GM12878 (cell line): ENCODE measurements around the gene GRIK4. TPM values are rescaled to one million over a fixed set of nuclear protein-coding genes. Genes with fewer than 3 reads are reported as not detected.

Experiments used
- ATAC-seq: fragments of 200-7000 bp; cut with Tn5 transposase; 3 replicates; pipeline ENCODE4 v1.9.1; 2020; ENCODE audit warnings: mild to moderate bottlenecking, moderate library complexity
- BruUV-seq: library from RNA; stranded (reverse); fragments of 400-500 nt; replicated peaks from 2 replicates; lab custom pipeline; 2021; lab: Mats Ljungman, UMichigan
- CTCF ChIA-PET: fragments of 300-600 bp; sonication (Branson Sonifier 250); formaldehyde crosslinking; extraction: SDS; loops from one replicate; lab custom pipeline; 2021; ENCODE audit warnings: inconsistent platforms; lab: Yijun Ruan, JAX
- POLR2A ChIA-PET: fragments of 350-600 bp; formaldehyde crosslinking; extraction: SDS; loops from one replicate; lab custom pipeline; 2021; ENCODE audit warnings: inconsistent platforms; lab: Charles Lee
- RAD21 ChIA-PET: fragments of 300-600 bp; sonication (Branson Sonifier 250); formaldehyde crosslinking; loops from one replicate; lab custom pipeline; 2023; ENCODE audit warnings: antibody characterized with exemption; ENCODE audit not compliant: unreplicated experiment; lab: Charles Lee
- SMC1A ChIA-PET: fragments of 300-600 bp; sonication (Branson Sonifier 250); formaldehyde crosslinking; loops from one replicate; lab custom pipeline; 2023; ENCODE audit not compliant: unreplicated experiment, uncharacterized antibody; lab: Charles Lee
- DNase-seq: peaks from one replicate; pipeline ENCODE4 v3.0.0-alpha.2; 2011; ENCODE audit warnings: low read depth, low spot score
- FAIRE-seq: peaks from 3 replicates; lab custom pipeline; 2011; peaks lifted over from hg19 to GRCh38; lab: Jason Lieb, UNC
- H2AFZ ChIP-seq: 2 replicates; pipeline ENCODE4 v1.6.0; 2011; ENCODE audit warnings: low read depth, low read length, control low read depth; ENCODE audit not compliant: control insufficient read depth
- H3K27ac ChIP-seq: 2 replicates; pipeline ENCODE4 v1.5.1; 2011; ENCODE audit warnings: control low read depth; ENCODE audit not compliant: control insufficient read depth, insufficient read depth
- H3K27me3 ChIP-seq, 2 experiments: replicated peaks in 1 of 2; 2 replicates each; pipeline versions ENCODE4 v1.6.0 to v1.6.1; 2011; ENCODE audit warnings: low read length in 1 of 2; ENCODE audit not compliant: control insufficient read depth in 2 of 2, insufficient read depth in 2 of 2
- H3K36me3 ChIP-seq, 2 experiments: 2 replicates each; pipeline ENCODE4 v1.5.1; 2011; ENCODE audit warnings: low read length in 1 of 2; ENCODE audit not compliant: control insufficient read depth in 2 of 2, insufficient read depth in 2 of 2
- H3K4me1 ChIP-seq: 2 replicates; pipeline ENCODE4 v1.6.1; 2011; ENCODE audit warnings: mild to moderate bottlenecking, low read length, moderate library complexity, mixed read lengths; ENCODE audit not compliant: control insufficient read depth, insufficient read depth
- H3K4me2 ChIP-seq: 2 replicates; pipeline ENCODE4 v1.6.0; 2011; ENCODE audit warnings: control low read depth; ENCODE audit not compliant: control insufficient read depth, insufficient read depth
- H3K4me3 ChIP-seq: fragments of 200-600 bp; sonication (generic); 2 replicates; pipeline ENCODE4 v1.5.1; 2016
- H3K79me2 ChIP-seq: 2 replicates; pipeline ENCODE4 v1.6.0; 2011; ENCODE audit warnings: low read length; ENCODE audit not compliant: control insufficient read depth, insufficient read depth
- H3K9ac ChIP-seq: 2 replicates; pipeline ENCODE4 v1.8.0; 2011; ENCODE audit warnings: low read length, control low read depth, mixed read lengths; ENCODE audit not compliant: control insufficient read depth, insufficient read depth
- H3K9me3 ChIP-seq: replicated peaks from 3 replicates; pipeline ENCODE4 v1.5.1; 2011; ENCODE audit warnings: mild to moderate bottlenecking, low read length; ENCODE audit not compliant: control insufficient read depth, insufficient read depth
- H4K20me1 ChIP-seq: 2 replicates; pipeline ENCODE4 v1.6.0; 2011; ENCODE audit not compliant: control insufficient read depth, insufficient read depth
- ATF3 ChIP-seq: IDR thresholded peaks from 2 replicates; pipeline ENCODE4 v1.6.1; 2011; ENCODE audit warnings: low read depth, mild to moderate bottlenecking, low read length, moderate library complexity, borderline replicate concordance; ENCODE audit errors: extremely low read depth
- BMI1 ChIP-seq: fragments of 450-650 bp; IDR thresholded peaks from 2 replicates; pipeline ENCODE4 v1.6.1; 2016; ENCODE audit warnings: mild to moderate bottlenecking, moderate library complexity, borderline replicate concordance
- CBFB ChIP-seq: IDR thresholded peaks from 2 replicates; pipeline ENCODE4 v1.6.1; 2016; ENCODE audit warnings: antibody characterized with exemption, low read depth
- CHD1 ChIP-seq: IDR thresholded peaks from 2 replicates; pipeline ENCODE4 v1.6.1; 2012; ENCODE audit warnings: low read depth, low read length, improper control_type of control experiment
- CHD2 ChIP-seq: IDR thresholded peaks from 2 replicates; pipeline ENCODE4 v1.6.1; 2011; ENCODE audit warnings: low read depth, low read length, improper control_type of control experiment, borderline replicate concordance
- GABPA ChIP-seq: IDR thresholded peaks from 2 replicates; pipeline ENCODE4 v1.6.1; 2014; ENCODE audit warnings: antibody characterized with exemption, low read depth, mild to moderate bottlenecking, inconsistent platforms
- HDGF ChIP-seq: fragments of 450-650 bp; IDR thresholded peaks from 2 replicates; pipeline ENCODE4 v1.6.1; 2016; ENCODE audit warnings: antibody characterized with exemption
- IKZF1 ChIP-seq: fragments of 450-650 bp; conservative IDR thresholded peaks from 2 replicates; pipeline ENCODE4 v1.6.1; 2017; ENCODE audit warnings: antibody characterized with exemption, mild to moderate bottlenecking
- JUNB ChIP-seq: IDR thresholded peaks from 2 replicates; pipeline ENCODE4 v1.6.1; 2016; ENCODE audit warnings: antibody characterized with exemption, mild to moderate bottlenecking
- KLF5 ChIP-seq: fragments of 450-650 bp; IDR thresholded peaks from 2 replicates; pipeline ENCODE4 v1.6.1; 2014; ENCODE audit warnings: mild to moderate bottlenecking; ENCODE audit not compliant: partially characterized antibody
- RBBP5 ChIP-seq: fragments of 200-600 bp; sonication (generic); conservative IDR thresholded peaks from 2 replicates; pipeline ENCODE4 v1.6.1; 2016
- SPI1 ChIP-seq: IDR thresholded peaks from 2 replicates; pipeline ENCODE4 v1.6.1; 2011; ENCODE audit warnings: low read depth, mild to moderate bottlenecking, low read length, moderate library complexity, borderline replicate concordance; ENCODE audit not compliant: insufficient read depth
- SREBF2 ChIP-seq: IDR thresholded peaks from 2 replicates; pipeline ENCODE4 v1.6.1; 2012; ENCODE audit warnings: mild to moderate bottlenecking, low read length
- TBL1XR1 ChIP-seq: IDR thresholded peaks from 2 replicates; pipeline ENCODE4 v1.6.1; 2012; ENCODE audit warnings: low read depth, low read length, improper control_type of control experiment
- USF1 ChIP-seq: IDR thresholded peaks from 2 replicates; pipeline ENCODE4 v1.6.1; 2011; ENCODE audit warnings: borderline replicate concordance, low read depth, mild to moderate bottlenecking, moderate library complexity, mixed read lengths, low read length; ENCODE audit not compliant: insufficient read depth; ENCODE audit errors: extremely low read length
- YBX1 ChIP-seq: fragments of 450-650 bp; IDR thresholded peaks from 2 replicates; pipeline ENCODE4 v1.6.1; 2016; ENCODE audit warnings: antibody characterized with exemption
- ZNF207 ChIP-seq: fragments of 450-650 bp; IDR thresholded peaks from 2 replicates; pipeline ENCODE4 v1.6.1; 2014; ENCODE audit warnings: antibody characterized with exemption, mild to moderate bottlenecking, borderline replicate concordance
- ZSCAN29 ChIP-seq: fragments of 450-650 bp; IDR thresholded peaks from 2 replicates; pipeline ENCODE4 v1.6.1; 2017; ENCODE audit warnings: mild to moderate bottlenecking, moderate library complexity
- WGBS: methylation state at CpG from one replicate; pipeline ENCODE4 v1.1.6; 2016; ENCODE audit warnings: low lambda C conversion rate; ENCODE audit not compliant: insufficient replicate concordance, insufficient coverage; ENCODE audit errors: missing lambda C conversion rate; 5-methylcytosine and 5-hydroxymethylcytosine counted together
- in situ Hi-C: fragments of 300-500 bp; cut with MboI; formaldehyde crosslinking; loops from 9 replicates; pipeline ENCODE4 v1.14.3; 2018; ENCODE audit warnings: mixed read lengths
- intact Hi-C: fragments of 100-400 bp; cut with micrococcal nuclease; formaldehyde crosslinking; loops from one replicate; pipeline ENCODE4 v1.14.2; 2022; ENCODE audit not compliant: unreplicated experiment
- polyA plus RNA-seq, 11 experiments: library from polyadenylated mRNA; depleted of rRNA in 4 of 11; unstranded in 6 of 11; stranded (reverse) in 5 of 11; fragments of >200 nt; fragmentation: Nextera tagmentation in 4 of 11; fragmentation: Illumina TruSeq in 1 of 11; extraction: Ambion mirVana in 4 of 11; extraction: Trizol in 1 of 11; gene quantifications; 1 replicate in 1 of 11; 2 replicates in 10 of 11; pipeline versions ENCODE4 v1.2.1 to v1.2.3, GENCODE V29; 2011 to 2016; ENCODE audit warnings: inconsistent platforms in 2 of 11, missing spikeins in 2 of 11, low read depth in 1 of 11
- total RNA-seq, 4 experiments: library from RNA; depleted of rRNA in 3 of 4; stranded (reverse); fragments of >200 nt in 3 of 4; fragmentation: Illumina TruSeq in 1 of 4; extraction: Trizol in 1 of 4; gene quantifications; 2 replicates each; pipeline versions ENCODE4 v1.2.1 to v1.2.3, GENCODE V29; 2013 to 2021

Gene GRIK4
- total and polyA plus RNA-seq, 10 of the 15 experiments (the other 5 are each of a cell fraction or from before 2014, with no cell fraction given), result 0.33 to 3.6 (median 0.72) TPM

- Histone ChIP-seq H2AFZ (no peak overlapping the region), H3K4me3 (no peak overlapping the region), H3K27ac (no peak overlapping the region), H3K4me1 (peaks cover 6% of the 10 kb centered on the region; the same call in 1 of the 2 replicates), H3K4me2 (no peak overlapping the region), H3K36me3 (no peaks in the 10 kb centered on the region; a peak in 1 of 4 replicates), H4K20me1 (no peaks in the 10 kb centered on the region), H3K79me2 (no peaks in the 10 kb centered on the region), H3K9me3 (peaks cover 2% of the 10 kb centered on the region; the same call in 1 of the 3 replicates), H3K27me3 (no peaks in the 10 kb centered on the region), H3K9ac (no peak overlapping the region)
- no peak for DNase-seq
- intact Hi-C loops (no loop called here), in situ Hi-C loops (no loop called here)
- WGBS, result 6% methylated on average over 4 of the region's 4 CpGs
- CTCF ChIA-PET, result interaction anchor here (0.7 to 1.7 kb wide), 4 partner anchors 9 to 59 kb away, joined by 3 to 6 read pairs (median 4); no protein-coding TSS in a partner anchor
- RAD21 ChIA-PET, result interaction anchor here (1.4 to 2.6 kb wide), 2 partner anchors 10 to 59 kb away, joined by 3 to 8 read pairs; no protein-coding TSS in a partner anchor
- BruUV-seq, result no TSS peak
- FAIRE-seq, result no peak
- POLR2A ChIA-PET, result no interaction called here
- SMC1A ChIA-PET, result interaction anchor here (0.9 to 1.8 kb wide), 3 partner anchors 12 to 291 kb away, joined by 3 to 6 read pairs (median 4); no protein-coding TSS in a partner anchor
- ATAC-seq, result no peak
- TF ChIP-seq ZSCAN29 (no peak), IKZF1 (no peak), GABPA (no peak)
Observed at GRCh38 chr11:120625565-120625964, 114.0 kb downstream of the GRIK4 start.

DNA sequence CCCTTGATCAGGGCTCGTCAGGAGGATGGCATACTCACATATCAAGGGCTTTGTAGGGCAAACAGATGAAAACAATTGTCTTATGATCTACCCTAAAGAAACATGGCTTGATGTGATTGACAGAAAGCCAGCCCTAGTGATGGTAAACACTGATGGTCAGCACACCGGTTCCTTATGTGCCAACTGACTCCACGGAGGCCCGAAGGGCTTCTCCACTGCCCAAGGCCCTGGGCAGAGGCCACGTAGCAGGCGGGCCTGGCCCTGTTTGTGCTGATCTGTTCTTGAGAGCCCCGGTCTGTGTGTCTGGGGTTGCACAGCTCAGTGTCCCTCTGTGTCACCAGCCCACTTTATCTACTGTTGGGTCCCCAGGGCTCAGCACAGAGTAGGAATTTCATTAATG is 115.2 kb downstream of the GRIK4 start:
- ATAC-seq, result no peak
- Histone ChIP-seq H2AFZ (no peak overlapping the region), H3K27ac (no peak overlapping the region), H3K4me1 (peaks cover 6% of the 10 kb centered on the region; the same call in 1 of the 2 replicates), H3K27me3 (no peaks in the 10 kb centered on the region), H3K4me2 (no peak overlapping the region), H3K9ac (no peak overlapping the region), H4K20me1 (no peaks in the 10 kb centered on the region), H3K4me3 (no peak overlapping the region), H3K79me2 (no peaks in the 10 kb centered on the region), H3K9me3 (peaks cover 2% of the 10 kb centered on the region; the same call in 1 of the 3 replicates), H3K36me3 (no peaks in the 10 kb centered on the region; a peak in 2 of 4 replicates)
- intact Hi-C loops (no loop called here), in situ Hi-C loops (no loop called here)
- FAIRE-seq, result no peak
- BruUV-seq, result no TSS peak
- WGBS, result 48% methylated on average over 7 of the region's 7 CpGs
- POLR2A ChIA-PET, result no interaction called here
- DNase-seq, result no peak
- SMC1A ChIA-PET, result interaction anchor here (0.5 to 1.2 kb wide), 2 partner anchors 41 to 115 kb away, joined by 4 read pairs; partner anchors contain the start of gene GRIK4
- no peak for TF ChIP-seq JUNB
- no peak for TF ChIP-seq RBBP5
- TF ChIP-seq ATF3, result no peak
- no peak for TF ChIP-seq CHD1
- no peak for TF ChIP-seq KLF5
- TF ChIP-seq SREBF2, result no peak
- no peak for TF ChIP-seq CHD2
- no peak for TF ChIP-seq TBL1XR1
- TF ChIP-seq USF1, result no peak
- TF ChIP-seq BMI1, result no peak
- no peak for TF ChIP-seq SPI1
- no peak for TF ChIP-seq CBFB
- TF ChIP-seq ZSCAN29, result no peak
- TF ChIP-seq HDGF, result no peak
- no peak for TF ChIP-seq YBX1
- no peak for TF ChIP-seq ZNF207
- RAD21 ChIA-PET, result interaction anchor here (1.4 kb wide), 1 partner anchor 59 kb away, joined by 3 read pairs; no protein-coding TSS in a partner anchor
- CTCF ChIA-PET, result interaction anchor here (0.9 kb wide), 1 partner anchor 58 kb away, joined by 4 read pairs; no protein-coding TSS in a partner anchor
